Omental fat pad (tissue), 4 donors: ENCODE measurements around the gene EBF3. TPM values are rescaled to one million over a fixed set of nuclear protein-coding genes. Genes with fewer than 3 reads are reported as not detected.
"Not testable (repeated sequence)": the region's sequence is repeated elsewhere in the genome, so short reads cannot be mapped to it uniquely, and the experiment has no call there.

Source experiments
- ATAC-seq: fragments of 150-250 bp; one replicate; pipeline ENCODE4 v1.9.1; 2016; ENCODE audit warnings: mild to moderate bottlenecking, moderate library complexity; ENCODE audit not compliant: low FRiP score
- DNase-seq: peaks from one replicate; pipeline ENCODE4 v3.0.0-alpha.2; 2019; ENCODE audit warnings: low spot score
- total RNA-seq, 4 donors: library from RNA; depleted of rRNA; stranded (reverse); fragments of >200 nt; gene quantifications; one replicate each; pipeline ENCODE4 v1.1.0, GENCODE V29; 2016
- TF ChIP-seq, protein P1 (sequence below), 3 donors: fragments of 450-650 bp; IDR thresholded peaks; one replicate each; pipeline ENCODE4 v1.5.1; 2016 to 2017; ENCODE audit warnings: antibody characterized with exemption in 3 of 3, mild to moderate bottlenecking in 3 of 3, moderate library complexity in 2 of 3

Gene EBF3
- total RNA-seq, 4 donors from 2014 or later, result 4.0 to 50.8 (median 18.8) TPM

- DNase-seq (no peak), ATAC-seq (no peak)
- TF ChIP-seq, protein P1, sequence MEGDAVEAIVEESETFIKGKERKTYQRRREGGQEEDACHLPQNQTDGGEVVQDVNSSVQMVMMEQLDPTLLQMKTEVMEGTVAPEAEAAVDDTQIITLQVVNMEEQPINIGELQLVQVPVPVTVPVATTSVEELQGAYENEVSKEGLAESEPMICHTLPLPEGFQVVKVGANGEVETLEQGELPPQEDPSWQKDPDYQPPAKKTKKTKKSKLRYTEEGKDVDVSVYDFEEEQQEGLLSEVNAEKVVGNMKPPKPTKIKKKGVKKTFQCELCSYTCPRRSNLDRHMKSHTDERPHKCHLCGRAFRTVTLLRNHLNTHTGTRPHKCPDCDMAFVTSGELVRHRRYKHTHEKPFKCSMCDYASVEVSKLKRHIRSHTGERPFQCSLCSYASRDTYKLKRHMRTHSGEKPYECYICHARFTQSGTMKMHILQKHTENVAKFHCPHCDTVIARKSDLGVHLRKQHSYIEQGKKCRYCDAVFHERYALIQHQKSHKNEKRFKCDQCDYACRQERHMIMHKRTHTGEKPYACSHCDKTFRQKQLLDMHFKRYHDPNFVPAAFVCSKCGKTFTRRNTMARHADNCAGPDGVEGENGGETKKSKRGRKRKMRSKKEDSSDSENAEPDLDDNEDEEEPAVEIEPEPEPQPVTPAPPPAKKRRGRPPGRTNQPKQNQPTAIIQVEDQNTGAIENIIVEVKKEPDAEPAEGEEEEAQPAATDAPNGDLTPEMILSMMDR (IDR thresholded peaks at IDR 0.05), result no peak
Measured at GRCh38 chr10:129926066-129927055, 37.7 kb downstream of the EBF3 start.

DNA sequence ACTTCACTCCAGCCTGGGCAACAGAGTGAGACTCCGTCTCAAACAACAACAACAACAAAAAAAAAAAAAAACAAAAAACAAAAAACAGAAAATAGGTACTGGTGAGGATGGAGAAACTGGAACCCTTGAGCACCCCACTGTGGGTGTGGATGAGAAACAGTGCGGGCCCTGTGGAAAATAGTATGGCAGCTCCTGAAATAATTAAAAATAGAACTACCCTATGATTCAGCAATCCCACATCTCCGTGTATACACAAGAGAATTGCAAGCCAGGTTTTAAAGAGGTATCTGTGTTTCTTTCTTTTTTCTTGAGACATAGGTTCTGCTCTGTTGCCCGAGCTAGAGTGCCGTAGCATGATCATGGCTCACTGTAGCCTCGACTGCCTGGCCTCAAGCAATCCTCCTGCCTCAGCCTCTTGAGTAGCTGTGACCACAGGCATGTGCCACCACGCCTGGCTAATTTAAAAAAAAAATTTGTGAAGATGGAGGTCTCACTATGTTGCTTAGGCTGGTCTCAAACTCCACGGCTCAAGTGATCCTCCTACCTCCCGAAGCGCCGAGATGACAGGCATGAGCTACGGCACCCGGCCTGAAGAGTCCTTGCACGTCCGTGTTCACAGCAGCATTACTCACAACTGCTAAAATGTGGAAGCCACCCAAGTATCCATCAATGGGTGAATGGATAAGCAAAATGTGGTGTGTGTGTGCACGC is 39.5 kb downstream of the EBF3 start:
- no peak for ATAC-seq
- TF ChIP-seq, protein P1 (IDR thresholded peaks at IDR 0.05), result no peak
- no peak for DNase-seq

- DNase-seq (no peak), ATAC-seq (no peak)
- TF ChIP-seq, protein P1 (IDR thresholded peaks at IDR 0.05), result no peak
Measured at GRCh38 chr10:129922598-129923123, 41.4 kb downstream of the EBF3 start.

- no peak for DNase-seq
- ATAC-seq, result no peak
- TF ChIP-seq, protein P1 (IDR thresholded peaks at IDR 0.05), result no peak
Measured at GRCh38 chr10:129921801-129922597, 42.1 kb downstream of the EBF3 start.

DNA sequence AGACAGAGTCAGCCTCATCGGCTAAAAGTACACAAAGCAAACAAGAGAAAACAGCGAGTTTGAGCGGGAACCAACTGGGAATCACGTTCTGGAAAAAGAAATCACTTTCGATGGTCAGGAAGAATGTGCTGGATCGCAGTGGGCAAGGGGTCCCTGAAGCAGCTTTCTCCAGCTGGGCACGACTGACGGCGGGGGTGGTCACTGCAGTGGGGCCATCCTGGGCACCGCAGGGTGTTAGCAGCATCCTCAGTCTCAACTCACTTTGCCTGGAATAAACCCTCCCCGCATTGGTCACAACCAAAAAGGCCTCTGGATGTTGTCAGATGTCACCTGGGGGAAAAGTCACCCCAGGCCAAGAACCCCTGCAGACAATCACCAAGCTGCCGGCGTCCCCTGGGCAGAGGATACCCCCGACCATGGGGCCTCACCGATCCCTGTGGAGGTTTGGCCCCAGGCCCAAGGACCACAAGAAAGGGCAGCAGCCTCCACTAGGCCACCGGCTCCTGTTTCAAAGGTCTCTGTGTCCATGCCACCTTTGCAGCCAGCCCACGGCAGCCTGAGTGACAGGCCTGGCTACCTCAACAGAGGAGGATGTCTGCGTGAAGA is 42.9 kb downstream of the EBF3 start:
- no peak for ATAC-seq
- TF ChIP-seq, protein P1 (IDR thresholded peaks at IDR 0.05), result no peak
- no peak for DNase-seq

DNA sequence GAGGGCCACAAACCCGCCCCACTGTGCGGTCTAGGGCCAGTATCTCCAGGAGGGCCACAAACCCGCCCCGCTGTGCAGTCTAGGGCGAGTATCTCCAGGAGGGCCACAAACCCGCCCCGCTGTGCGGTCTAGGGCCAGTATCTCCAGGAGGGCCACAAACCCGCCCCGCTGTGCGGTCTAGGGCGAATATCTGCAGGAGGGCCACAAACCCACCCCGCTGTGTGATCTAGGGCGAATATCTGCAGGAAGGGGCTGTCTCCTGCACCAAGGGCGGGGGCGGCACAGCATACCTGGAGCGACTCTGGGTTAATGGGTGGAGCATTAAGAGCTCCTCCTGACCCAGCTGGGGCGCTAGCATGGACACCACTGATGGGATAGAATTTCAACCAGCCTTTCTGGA is 43.9 kb downstream of the EBF3 start:
- not testable (repeated sequence) for ATAC-seq, DNase-seq
